Fibroblast of skin of back (primary cell): ENCODE data around the gene SLC22A12.
"Not testable (repeated sequence)": the region's sequence is repeated elsewhere in the genome, so short reads cannot be mapped to it uniquely, and the experiment has no call there.

Experiments used
- DNase-seq: peaks from one replicate; pipeline ENCODE4 v3.0.0-alpha.2; 2013

SLC22A12 gene

DNA sequence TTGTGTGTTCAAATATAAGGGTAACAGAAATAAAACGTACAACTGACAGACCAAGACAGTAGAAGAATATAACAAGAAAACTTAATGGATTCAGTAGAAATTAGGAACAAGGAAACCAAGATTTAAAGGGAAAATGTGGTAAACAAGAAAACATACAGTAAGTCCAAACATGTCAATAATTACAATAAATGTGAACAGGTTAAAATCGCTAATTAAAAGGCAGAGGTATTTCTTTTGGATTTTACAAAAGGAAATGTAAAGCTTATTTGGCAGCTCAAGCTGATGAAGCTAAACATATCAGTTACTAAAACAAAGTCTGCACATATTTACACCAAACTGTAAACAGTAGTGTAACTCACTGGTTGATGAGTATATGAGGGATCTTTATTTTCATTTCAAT lies 2.3 kb upstream of the SLC22A12 start:
- no peak for DNase-seq

DNA sequence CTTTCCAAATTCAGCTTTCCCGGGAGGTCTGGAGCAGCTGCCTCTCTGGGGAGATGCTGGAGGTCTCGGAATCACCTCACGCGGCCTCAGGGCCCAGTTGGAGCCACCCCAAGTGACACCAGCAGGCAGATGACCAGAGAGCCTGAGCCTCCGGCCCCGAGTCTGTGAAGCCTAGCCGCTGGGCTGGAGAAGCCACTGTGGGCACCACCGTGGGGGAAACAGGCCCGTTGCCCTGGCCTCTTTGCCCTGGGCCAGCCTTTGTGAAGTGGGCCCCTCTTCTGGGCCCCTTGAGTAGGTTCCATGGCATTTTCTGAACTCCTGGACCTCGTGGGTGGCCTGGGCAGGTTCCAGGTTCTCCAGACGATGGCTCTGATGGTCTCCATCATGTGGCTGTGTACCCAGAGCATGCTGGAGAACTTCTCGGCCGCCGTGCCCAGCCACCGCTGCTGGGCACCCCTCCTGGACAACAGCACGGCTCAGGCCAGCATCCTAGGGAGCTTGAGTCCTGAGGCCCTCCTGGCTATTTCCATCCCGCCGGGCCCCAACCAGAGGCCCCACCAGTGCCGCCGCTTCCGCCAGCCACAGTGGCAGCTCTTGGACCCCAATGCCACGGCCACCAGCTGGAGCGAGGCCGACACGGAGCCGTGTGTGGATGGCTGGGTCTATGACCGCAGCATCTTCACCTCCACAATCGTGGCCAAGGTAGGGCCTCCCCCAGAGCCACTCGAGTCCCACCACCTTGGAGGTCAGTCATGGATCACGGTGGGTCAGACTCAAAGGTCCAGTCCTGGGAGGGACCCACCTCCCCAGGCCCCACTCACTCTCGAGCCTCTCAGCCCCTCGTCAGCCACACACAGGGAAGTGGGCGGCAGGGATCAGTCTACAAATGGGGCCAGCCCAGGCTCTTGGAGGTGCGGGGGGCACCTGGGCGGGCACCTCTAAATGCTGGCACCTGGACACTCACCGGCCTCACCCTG lies 525 bp downstream of the SLC22A12 start:
- no peak for DNase-seq

DNA sequence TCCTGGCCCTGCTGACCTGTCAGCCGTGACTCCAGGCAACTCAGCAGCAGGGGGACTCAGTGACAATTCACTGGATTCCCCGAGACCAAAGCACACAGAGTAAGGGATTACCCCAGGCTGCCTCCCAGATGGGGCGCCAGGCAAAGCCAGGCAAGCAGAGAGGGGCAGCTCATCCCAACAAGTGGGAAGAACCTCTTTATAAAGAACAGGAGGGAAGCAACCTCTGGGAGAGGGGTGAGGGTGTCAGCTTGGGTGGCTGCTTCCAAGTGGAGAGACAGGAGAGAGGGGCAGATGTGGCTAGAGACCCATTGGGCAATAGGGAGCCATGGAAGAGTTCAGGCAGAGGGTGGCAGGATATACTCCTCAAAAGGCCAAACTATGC lies 1.2 kb downstream of the SLC22A12 start:
- no peak for DNase-seq

- DNase-seq, result no peak
Measured at GRCh38 chr11:64592656-64593055, 1.6 kb downstream of the SLC22A12 start.

GRCh38 chr11:64593156-64594105 lies 2.4 kb downstream of the SLC22A12 start:
- DNase-seq, result no peak

- DNase-seq, result no peak
Measured at GRCh38 chr11:64594159-64594939, 3.3 kb downstream of the SLC22A12 start.

- DNase-seq, result not testable (repeated sequence)
Measured at GRCh38 chr11:64595922-64596321, 4.9 kb downstream of the SLC22A12 start.

DNA sequence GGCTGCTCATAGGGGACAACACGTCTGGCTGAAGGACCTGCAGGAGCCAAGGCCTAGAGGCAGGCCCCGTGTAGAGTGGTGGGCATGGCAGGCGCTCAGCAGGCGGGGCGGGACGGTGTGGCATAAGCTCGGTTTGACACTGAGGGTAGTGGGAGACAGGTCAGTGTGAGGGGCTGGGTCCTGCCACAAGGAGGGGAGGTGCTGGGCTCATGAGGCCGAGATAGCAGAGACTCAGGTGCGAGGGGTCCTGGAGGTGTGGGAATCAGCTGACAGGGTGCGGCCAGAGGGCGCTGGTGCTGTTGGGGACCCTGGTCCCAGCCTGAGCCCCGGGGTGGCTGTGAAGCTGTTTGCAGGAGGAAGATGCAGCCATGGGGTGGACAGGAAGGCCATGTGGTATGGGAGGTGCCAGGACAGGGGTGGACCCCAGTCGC lies 6.7 kb downstream of the SLC22A12 start:
- no peak for DNase-seq

- no peak for DNase-seq
Measured at GRCh38 chr11:64598106-64598796, 7.2 kb downstream of the SLC22A12 start.

- DNase-seq, result no peak
Measured at GRCh38 chr11:64598797-64599697, 8.0 kb downstream of the SLC22A12 start.

DNA sequence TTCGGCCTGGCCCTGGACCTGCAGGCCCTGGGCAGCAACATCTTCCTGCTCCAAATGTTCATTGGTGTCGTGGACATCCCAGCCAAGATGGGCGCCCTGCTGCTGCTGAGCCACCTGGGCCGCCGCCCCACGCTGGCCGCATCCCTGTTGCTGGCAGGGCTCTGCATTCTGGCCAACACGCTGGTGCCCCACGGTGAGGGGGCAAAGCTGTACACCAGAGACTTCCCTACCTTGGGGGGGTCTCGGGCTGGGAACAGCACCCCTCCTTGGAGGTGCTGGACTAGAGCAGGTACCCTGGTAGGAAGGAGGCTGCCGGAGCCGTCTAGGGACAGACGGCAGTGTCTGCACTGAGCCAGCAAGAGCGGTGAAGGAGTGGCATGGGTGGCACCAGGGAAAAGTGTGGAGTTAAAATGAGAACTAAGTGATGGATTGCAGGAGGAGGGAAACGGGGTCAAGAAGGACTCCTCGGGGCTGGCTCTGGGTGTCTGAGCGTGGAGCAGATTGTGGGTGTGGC lies 8.7 kb downstream of the SLC22A12 start:
- no peak for DNase-seq

- no peak for DNase-seq
Measured at GRCh38 chr11:64600281-64600992, 9.4 kb downstream of the SLC22A12 start.

DNA sequence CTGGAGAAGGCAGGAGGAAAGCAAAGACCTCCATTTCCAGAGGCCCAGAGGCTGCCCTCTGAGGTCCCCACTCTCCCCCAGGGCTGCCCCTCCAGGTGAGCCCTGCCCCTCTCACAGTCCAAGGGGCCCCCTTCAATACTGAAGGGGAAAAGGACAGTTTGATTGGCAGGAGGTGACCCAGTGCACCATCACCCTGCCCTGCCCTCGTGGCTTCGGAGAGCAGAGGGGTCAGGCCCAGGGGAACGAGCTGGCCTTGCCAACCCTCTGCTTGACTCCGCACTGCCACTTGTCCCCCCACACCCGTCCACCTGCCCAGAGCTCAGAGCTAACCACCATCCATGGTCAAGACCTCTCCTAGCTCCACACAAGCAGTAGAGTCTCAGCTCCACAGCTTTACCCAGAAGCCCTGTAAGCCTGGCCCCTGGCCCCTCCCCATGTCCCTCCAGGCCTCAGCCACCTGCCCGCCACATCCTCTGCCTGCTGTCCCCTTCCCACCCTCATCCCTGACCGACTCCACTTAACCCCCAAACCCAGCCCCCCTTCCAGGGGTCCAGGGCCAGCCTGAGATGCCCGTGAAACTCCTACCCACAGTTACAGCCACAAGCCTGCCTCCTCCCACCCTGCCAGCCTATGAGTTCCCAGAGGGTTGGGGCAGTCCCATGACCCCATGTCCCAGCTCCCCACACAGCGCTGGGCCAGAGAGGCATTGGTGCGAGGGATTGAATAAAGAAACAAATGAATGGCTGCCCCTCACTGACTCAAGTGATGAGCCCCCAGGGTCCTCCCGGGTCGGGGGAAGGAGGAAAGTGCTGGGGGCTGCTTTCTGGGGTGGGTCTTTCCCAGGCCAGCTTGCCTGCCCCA lies 10.8 kb downstream of the SLC22A12 start:
- no peak for DNase-seq

- no peak for DNase-seq
Measured at GRCh38 chr11:64602466-64603070, 11.5 kb downstream of the SLC22A12 start.

DNA sequence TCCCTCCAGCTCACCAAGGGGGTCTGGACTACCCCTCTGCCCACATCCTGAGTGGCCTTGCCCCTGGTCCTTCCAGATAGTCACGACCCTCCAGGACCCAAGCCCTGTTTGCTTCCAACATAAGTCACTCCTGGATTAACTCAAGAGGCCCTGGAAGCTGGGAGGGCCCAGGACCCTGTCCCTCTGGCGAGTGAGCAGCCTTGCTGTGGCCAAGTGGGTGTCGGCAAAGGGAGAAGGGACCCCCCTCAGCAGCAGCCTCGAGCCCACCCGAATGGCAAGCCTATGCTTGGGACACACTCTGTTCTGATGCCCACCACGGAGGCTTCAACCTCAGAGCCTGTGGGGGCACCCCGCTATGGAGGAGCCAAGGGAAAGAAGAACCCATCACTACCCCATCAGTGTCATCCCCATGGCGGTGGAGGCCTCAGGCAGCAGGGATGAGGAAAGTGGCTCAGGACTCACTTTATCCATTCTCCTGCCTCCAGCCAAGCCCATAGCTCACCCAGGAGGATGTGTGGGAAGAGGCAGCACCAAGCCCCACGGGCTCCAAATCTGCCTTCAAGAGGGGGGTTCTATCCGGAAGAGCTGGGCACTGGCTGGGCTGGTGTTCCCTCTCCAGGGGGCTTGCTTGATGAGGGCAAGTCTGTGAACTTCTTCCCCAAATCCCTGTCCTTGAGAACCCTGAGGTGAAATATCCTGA lies 12.5 kb downstream of the SLC22A12 start:
- DNase-seq, result no peak

- DNase-seq, result no peak
Measured at GRCh38 chr11:64604458-64605243, 13.6 kb downstream of the SLC22A12 start.

DNA sequence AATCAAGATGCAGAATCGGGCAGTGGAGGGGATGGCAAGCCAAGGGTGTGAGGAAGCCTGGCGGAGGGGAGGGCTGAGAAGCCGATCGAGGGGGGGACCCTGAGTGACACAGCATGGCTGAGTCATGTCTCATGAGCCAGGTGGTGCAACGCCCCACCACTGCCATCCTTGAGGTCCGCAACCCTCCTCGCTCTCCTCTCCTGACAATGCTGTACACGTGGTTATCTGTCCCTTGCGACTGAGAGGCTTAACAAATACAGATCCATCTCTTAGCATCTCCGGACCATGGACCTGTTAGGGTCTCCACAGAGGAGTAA lies 14.2 kb downstream of the SLC22A12 start:
- no peak for DNase-seq
